ENCODE results near the gene ANKMY1. TPM values are rescaled to one million over a fixed set of nuclear protein-coding genes. Genes with fewer than 3 reads are reported as not detected.

ANKMY1 gene
- 13.6 and 13.7 TPM in 2 replicates for total RNA-seq

GRCh38 chr2:240557808-240558207 is at the start of gene ANKMY1:
Gene ANKMY1 (minus strand): TSS chr2:240557988. CDS start chr2:240557335, 653 bp downstream.

GRCh38 chr2:240586198-240586918 is 28.6 kb upstream of the ANKMY1 start, which contains the start of gene CAPN10:
Gene CAPN10 (plus strand): TSS chr2:240586734. CDS start chr2:240586912, 178 bp downstream.

GRCh38 chr2:240567872-240568677 is 10.3 kb upstream of the ANKMY1 start, which contains the start of gene RNPEPL1:
Gene RNPEPL1 (plus strand): TSS chr2:240568484. CDS start chr2:240568587, 103 bp downstream.

GRCh38 chr2:240560084-240560479 is 2.3 kb upstream of the ANKMY1 start, which contains the start of gene DUSP28:
Gene DUSP28 (plus strand): TSS chr2:240560357. CDS start chr2:240560685, 328 bp downstream.

GRCh38 chr2:240435457-240435947 is 122.3 kb downstream of the ANKMY1 start, which contains the start of gene GPC1:
Gene GPC1 (plus strand): TSS chr2:240435663. CDS start chr2:240435919, 256 bp downstream.

Small RNA genes lying within 50 kb of the gene (small RNA-seq; reads per million reads assigned to genes)
- gene MIR149 (ENCODE audit: low replicate concordance) = 19.8 reads per million, percentile 97 among the genes with 10 or more reads in this experiment

Other genes with a start within 250 kb of the ANKMY1 start
- 51.9 and 78.5 TPM in 2 replicates for gene GPC1, start 122.3 kb downstream of the ANKMY1 start, total RNA-seq
- 3.5 and 4.6 TPM in 2 replicates for gene DUSP28, start 2.4 kb upstream of the ANKMY1 start, total RNA-seq
- 25.1 and 39.0 TPM in 2 replicates for gene RNPEPL1, start 10.5 kb upstream of the ANKMY1 start, total RNA-seq
- gene CAPN10, start 28.7 kb upstream of the ANKMY1 start, total RNA-seq = 29.1 and 30.6 TPM in 2 replicates
- 0.14 and 0.44 TPM in 2 replicates for gene GPR35, start 67.5 kb upstream of the ANKMY1 start, total RNA-seq
- gene AQP12B, start 124.9 kb upstream of the ANKMY1 start, total RNA-seq = not detected in 2 replicates
- gene AQP12A, start 133.9 kb upstream of the ANKMY1 start, total RNA-seq = not detected in 2 replicates